Adrenal gland (tissue), 12 donors: ENCODE measurements around the gene LRRN4CL. TPM values are rescaled to one million over a fixed set of nuclear protein-coding genes. Genes with fewer than 3 reads are reported as not detected.

Experiments
- DNase-seq, 7 donors: peaks; one replicate each; pipeline ENCODE4 v3.0.0-alpha.2; 2019 to 2020
- H3K27ac ChIP-seq, 5 donors: fragments of 200-600 bp; sonication (generic) in 4 of 5; 1 replicate in 3 of 5; 2 replicates in 2 of 5; pipeline versions ENCODE4 v1.5.1 to v1.8.0; 2016 to 2020; ENCODE audit warnings: mild to moderate bottlenecking in 1 of 5
- H3K27me3 ChIP-seq: fragments of 200-600 bp; 2 replicates; pipeline ENCODE4 v1.8.0; 2021
- H3K36me3 ChIP-seq, 2 donors: fragments of 200-600 bp; replicated peaks in 1 of 2; 1 replicate in 1 of 2; 2 replicates in 1 of 2; pipeline versions ENCODE4 v1.5.1 to v1.8.0; 2018 to 2022
- H3K4me1 ChIP-seq, 2 donors: fragments of 200-600 bp; replicated peaks in 1 of 2; 1 replicate in 1 of 2; 2 replicates in 1 of 2; pipeline versions ENCODE4 v1.5.1 to v1.8.0; 2018 to 2021
- H3K4me3 ChIP-seq, 4 donors: fragments of 200-600 bp; sonication (generic) in 3 of 4; one replicate each; pipeline ENCODE4 v1.5.1; 2016 to 2018
- H3K9me3 ChIP-seq, 3 donors: fragments of 200-600 bp; sonication (generic) in 1 of 3; replicated peaks in 1 of 3; 1 replicate in 2 of 3; 2 replicates in 1 of 3; pipeline versions ENCODE4 v1.5.1 to v1.8.0; 2016 to 2021
- POLR2A ChIP-seq, 2 donors: fragments of 450-650 bp; IDR thresholded peaks; one replicate each; pipeline ENCODE4 v1.6.1; 2017; ENCODE audit warnings: antibody characterized with exemption in 2 of 2, mild to moderate bottlenecking in 2 of 2, moderate library complexity in 1 of 2
- WGBS, 4 donors: extraction: QIAGEN DNeasy Blood & Tissue Kit in 2 of 4; methylation state at CpG; one replicate each; pipeline versions ENCODE4 v1.1.5 to v1.1.7; 2013 to 2017; 5-methylcytosine and 5-hydroxymethylcytosine counted together
- intact Hi-C, 2 donors: fragments of 100-400 bp; cut with DNase I; formaldehyde crosslinking; loops; one replicate each; pipeline versions ENCODE4 v1.14.1 to v1.15.0; 2022 to 2023
- polyA plus RNA-seq, 3 donors: library from polyadenylated mRNA; stranded (reverse); fragments of 200-250 nt in 2 of 3; fragments of 350-450 nt in 1 of 3; fragmentation: Illumina TruSeq in 1 of 3; extraction: RNeasy Lipid Tissue Mini Kit (QIAGEN cat#74804) in 1 of 3; gene quantifications; one replicate each; pipeline ENCODE4 v1.2.3, GENCODE V29; 2013 to 2014
- total RNA-seq, 9 donors: library from RNA; depleted of rRNA in 4 of 9; stranded (reverse); fragments of >200 nt in 4 of 9; fragments of 120-200 nt in 1 of 9; fragmentation: NEBNext Ultra II Directional in 1 of 9; extraction: Animal tissue kit (Norgen Biotek cat#: 25700) in 1 of 9; gene quantifications; one replicate each; pipeline versions ENCODE4 v1.1.0 to v1.2.4, GENCODE V29; 2013 to 2023
- TF ChIP-seq, protein P1 (sequence below), 6 experiments: fragments of 450-650 bp in 4 of 6; fragments of 200-600 bp in 2 of 6; sonication (generic) in 1 of 6; IDR thresholded peaks; 1 replicate in 5 of 6; 2 replicates in 1 of 6; pipeline versions ENCODE4 v1.5.1 to v1.8.0; 2016 to 2021; ENCODE audit warnings: antibody characterized with exemption in 6 of 6, mild to moderate bottlenecking in 2 of 6, moderate library complexity in 1 of 6
- donor health status: healthy with polysubstance abuse.
- donor health status: Bipolar disorder and iron deficiency.
- donor health status: DM: yes; HTN: yes; CAD: no.
- donor health status: DM: no; HTN: no; CAD: no.
- donor health status: DM: no; HTN: no; CAD: no.
- donor health status: DM: yes; HTN: yes; CAD: no.

The LRRN4CL gene
- total and polyA plus RNA-seq, 12 donors = 3.1 to 29.9 (median 10.3) TPM

- WGBS, 4 donors = 0 to 3% (median 1%) methylated on average over 30 to 47 of the region's 47 CpGs
- no peaks in the 10 kb centered on the region for H3K27me3 ChIP-seq
- H3K4me1 ChIP-seq = peaks cover 40 to 51% of the 10 kb centered on the region in 2 donors
- DNase-seq = peak; percentile 95 to 100 (median 99)
- no peaks in the 10 kb centered on the region for H3K9me3 ChIP-seq
- intact Hi-C loops = no loop called here
- TF ChIP-seq POLR2A (IDR thresholded peaks at IDR 0.05) = peak; percentile 44 to 85
- TF ChIP-seq, protein P1, sequence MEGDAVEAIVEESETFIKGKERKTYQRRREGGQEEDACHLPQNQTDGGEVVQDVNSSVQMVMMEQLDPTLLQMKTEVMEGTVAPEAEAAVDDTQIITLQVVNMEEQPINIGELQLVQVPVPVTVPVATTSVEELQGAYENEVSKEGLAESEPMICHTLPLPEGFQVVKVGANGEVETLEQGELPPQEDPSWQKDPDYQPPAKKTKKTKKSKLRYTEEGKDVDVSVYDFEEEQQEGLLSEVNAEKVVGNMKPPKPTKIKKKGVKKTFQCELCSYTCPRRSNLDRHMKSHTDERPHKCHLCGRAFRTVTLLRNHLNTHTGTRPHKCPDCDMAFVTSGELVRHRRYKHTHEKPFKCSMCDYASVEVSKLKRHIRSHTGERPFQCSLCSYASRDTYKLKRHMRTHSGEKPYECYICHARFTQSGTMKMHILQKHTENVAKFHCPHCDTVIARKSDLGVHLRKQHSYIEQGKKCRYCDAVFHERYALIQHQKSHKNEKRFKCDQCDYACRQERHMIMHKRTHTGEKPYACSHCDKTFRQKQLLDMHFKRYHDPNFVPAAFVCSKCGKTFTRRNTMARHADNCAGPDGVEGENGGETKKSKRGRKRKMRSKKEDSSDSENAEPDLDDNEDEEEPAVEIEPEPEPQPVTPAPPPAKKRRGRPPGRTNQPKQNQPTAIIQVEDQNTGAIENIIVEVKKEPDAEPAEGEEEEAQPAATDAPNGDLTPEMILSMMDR (IDR thresholded peaks at IDR 0.05) = no peak
- H3K36me3 ChIP-seq = peaks cover 0 to 40% of the 10 kb centered on the region in 2 donors
- peak overlapping the region; percentile 84 to 96 (median 93) for H3K27ac ChIP-seq
- peak overlapping the region in 3 of 4 donors; percentile 53 to 58 (median 58) for H3K4me3 ChIP-seq
Measured at GRCh38 chr11:62709247-62710000, 20.1 kb upstream of the LRRN4CL start.

DNA sequence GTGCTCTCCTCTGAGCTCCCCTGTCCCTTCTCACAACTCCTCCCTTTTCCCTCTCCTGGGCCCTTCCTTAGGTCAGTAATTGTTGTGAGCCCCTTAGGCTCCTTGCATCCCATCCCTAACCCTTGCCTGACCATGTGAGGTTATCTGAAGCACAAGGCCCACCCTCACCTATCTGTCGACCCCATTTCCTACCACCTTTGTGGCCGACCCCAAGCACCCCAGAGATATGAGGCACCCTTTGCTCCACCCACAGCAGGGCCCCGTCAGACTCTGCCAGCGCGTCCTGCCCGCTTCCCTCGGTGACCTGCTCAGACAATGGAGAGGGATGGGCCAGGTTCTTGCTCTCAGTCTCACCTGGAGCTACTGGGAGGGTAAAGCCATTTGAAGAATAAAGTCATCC lies 19.5 kb upstream of the LRRN4CL start:
- Histone ChIP-seq H3K27ac (peak overlapping the region; percentile 61 to 96 (median 93)), H3K4me3 (peak overlapping the region in 3 of 4 donors; percentile 21 to 58 (median 58)), H3K9me3 (no peaks in the 10 kb centered on the region), H3K4me1 (peaks cover 34 to 45% of the 10 kb centered on the region in 2 donors), H3K36me3 (peaks cover 0 to 34% of the 10 kb centered on the region in 2 donors), H3K27me3 (no peaks in the 10 kb centered on the region)
- whole genome bisulfite sequencing, 4 donors = 1 to 3% (median 3%) methylated on average over 4 to 7 of the region's 7 CpGs
- intact Hi-C loops = no loop called here
- peak in 5 of 7 donors; percentile 40 to 67 (median 52) for DNase-seq
- no peak for TF ChIP-seq POLR2A (IDR thresholded peaks at IDR 0.05)
- TF ChIP-seq, protein P1 (IDR thresholded peaks at IDR 0.05) = no peak

GRCh38 chr11:62708392-62708791 lies 19.1 kb upstream of the LRRN4CL start:
- intact Hi-C loops = no loop called here
- peaks cover 0 to 31% of the 10 kb centered on the region in 2 donors for H3K36me3 ChIP-seq
- H3K9me3 ChIP-seq = no peaks in the 10 kb centered on the region
- peak overlapping the region in 1 of 4 donors; percentile 58 for H3K4me3 ChIP-seq
- 60 to 89% (median 68%) methylated on average over 5 of the region's 5 CpGs for WGBS, 4 donors
- DNase-seq = peak in 2 of 7 donors; percentile 16 to 63
- TF ChIP-seq, protein P1 (IDR thresholded peaks at IDR 0.05) = no peak
- TF ChIP-seq POLR2A (IDR thresholded peaks at IDR 0.05) = no peak
- H3K27ac ChIP-seq = peak overlapping the region in 2 of 5 donors; percentile 90 to 96
- no peaks in the 10 kb centered on the region for H3K27me3 ChIP-seq
- H3K4me1 ChIP-seq = peaks cover 30 to 42% of the 10 kb centered on the region in 2 donors

DNA sequence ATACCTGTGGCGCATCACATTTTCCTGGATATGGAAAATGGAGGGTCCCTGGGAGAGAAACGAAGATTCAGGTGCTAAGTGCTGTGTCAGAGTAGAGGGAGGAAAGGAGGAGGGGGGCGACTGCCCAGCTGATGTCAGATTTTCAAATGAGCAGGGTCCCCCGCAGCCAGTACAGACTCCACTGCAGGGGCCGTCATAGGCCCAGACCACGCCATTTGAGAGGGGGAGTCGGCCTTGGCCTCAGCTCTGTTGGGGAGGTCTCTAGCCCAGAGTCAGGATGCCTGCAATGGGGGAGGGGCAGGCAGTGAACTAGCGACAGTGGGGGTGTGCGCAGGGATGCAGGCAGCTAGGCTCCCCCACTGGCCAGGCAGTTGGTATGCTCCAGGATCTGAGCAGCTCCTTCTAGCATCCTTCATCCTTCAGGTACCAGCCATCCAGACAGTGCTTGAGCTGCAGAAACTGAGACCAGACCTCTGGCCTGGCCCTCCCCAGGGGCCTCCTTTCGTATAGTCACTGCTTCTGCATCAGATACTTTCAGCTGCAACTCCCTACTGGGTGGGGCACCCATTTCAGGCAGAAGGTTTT lies 18.0 kb upstream of the LRRN4CL start, which contains the start of the genes BSCL2 and GNG3:
Gene BSCL2 (minus strand): TSS at position 148 of the 585 bp plus-strand sequence. CDS start 229 bp downstream, outside the sequence.
Gene GNG3 (plus strand): TSS at position 400 of the 585 bp plus-strand sequence. CDS start 620 bp downstream, outside the sequence.
- H3K27ac ChIP-seq = peak within 1 kb of the TSS; percentile 61 to 96 (median 82)
- intact Hi-C loops = no loop called here
- peak in 1 of 2 donors; percentile 53 for TF ChIP-seq POLR2A (IDR thresholded peaks at IDR 0.05)
- TF ChIP-seq, protein P1 (IDR thresholded peaks at IDR 0.05) = no peak
- H3K27me3 ChIP-seq = no peaks in the 10 kb centered on the region
- DNase-seq = peak in 5 of 7 donors; percentile 36 to 94 (median 60)
- peaks cover 0 to 22% of the 10 kb centered on the region in 2 donors for H3K36me3 ChIP-seq
- no peaks in the 10 kb centered on the region for H3K9me3 ChIP-seq
- 58 to 78% (median 68%) methylated on average over 9 to 10 of the region's 10 CpGs for whole genome bisulfite sequencing, 4 donors
- H3K4me3 ChIP-seq = peak within 1 kb of the TSS in 2 of 4 donors; percentile 39 to 69
- H3K4me1 ChIP-seq = peaks cover 22 to 32% of the 10 kb centered on the region in 2 donors
